ENCODE results near the gene MRPL53. TPM values are rescaled to one million over a fixed set of nuclear protein-coding genes. Genes with fewer than 3 reads are reported as not detected.
A peak's percentile ranks its signal among the peaks of the same experiment; 100 is the strongest.

Gene MRPL53
- total and polyA plus RNA-seq, 2 of the 8 experiments (the other 6 are each of a cell fraction or from before 2014, with no cell fraction given), result 36.6 to 46.3 TPM

DNA sequence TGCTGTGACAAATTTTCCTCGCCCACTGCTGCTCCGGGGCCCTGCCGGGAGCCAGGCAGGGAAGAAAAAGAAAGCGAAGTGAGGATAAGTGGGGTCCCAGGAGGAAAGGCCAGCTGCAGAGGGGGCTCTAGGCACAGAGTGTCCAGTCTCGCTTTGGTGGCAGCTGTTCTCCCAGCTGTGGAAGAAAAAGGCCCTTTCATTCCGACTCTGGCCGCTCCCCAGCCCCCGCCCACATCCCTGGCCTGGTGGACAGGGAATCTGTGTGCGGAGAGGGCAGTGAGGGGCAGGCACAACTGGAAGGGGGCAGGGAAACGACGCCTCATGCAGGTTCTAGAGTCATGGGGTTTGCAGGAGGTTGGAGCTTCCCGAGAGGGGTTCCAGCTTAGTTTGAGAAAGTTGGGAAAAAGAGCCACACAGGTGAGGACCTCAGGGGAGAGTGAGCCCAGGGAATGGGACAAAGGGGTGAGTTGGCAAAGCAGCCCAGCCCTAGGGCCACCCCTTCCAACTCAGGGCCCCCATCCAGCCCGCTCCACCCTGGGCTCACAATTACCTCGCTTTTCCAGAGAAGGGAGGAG is 32.6 kb downstream of the MRPL53 start:
- ChIA-PET CTCF (ENCODE audit: partially characterized antibody) (interaction anchor here (0.8 to 3.1 kb wide), 13 partner anchors 8 to 105 kb away, joined by 3 to 16 read pairs (median 4); partner anchors contain the start of genes CCDC142, TTC31 and WBP1), POLR2A (ENCODE audit: partially characterized antibody) (interaction anchor here (0.7 to 3.9 kb wide), 23 partner anchors 8 to 150 kb away, joined by 3 to 66 read pairs (median 5); partner anchors contain the start of genes AUP1, C2orf81, CCDC142 and HTRA2)
- Histone ChIP-seq H4K5ac (ENCODE audit: insufficient read length, low read depth, low read length) (peak overlapping the region; percentile 80), H4K8ac (ENCODE audit: extremely low read depth, insufficient read depth, low read length) (peak overlapping the region; percentile 54; the same call in 1 of the 2 replicates), H3K4me1 (replicated peaks in 1 of 4; ENCODE audit: control insufficient read depth in 3 of 4, insufficient read depth in 4 of 4, low read length in 3 of 4) (peaks cover 4 to 24% (median 17%) of the 10 kb centered on the region in 4 experiments; a peak in 6 of 7 replicates), H2AFZ (ENCODE audit: low read length) (no peak overlapping the region), H4K91ac (replicated peaks; ENCODE audit: insufficient read length, low read length) (no peak overlapping the region), H3K27ac (ENCODE audit: low read depth, low read length) (peak overlapping the region; percentile 87), H2BK15ac (ENCODE audit: low read length) (no peak overlapping the region; the same call in 1 of the 2 replicates), H3K9me3 (ENCODE audit: insufficient read depth in 2 of 2, low read depth in 1 of 2, low read length in 1 of 2) (no peaks in the 10 kb centered on the region), H3K18ac (ENCODE audit: extremely low read depth, low read length) (peak overlapping the region; percentile 68), H3K4me3 (ENCODE audit: extremely low read depth in 1 of 4, insufficient read depth in 2 of 4, low read depth in 3 of 4, low read length in 4 of 4) (peak overlapping the region; percentile 69 to 90 (median 80)), H3K79me2 (ENCODE audit: control insufficient read depth in 1 of 2, insufficient read depth in 2 of 2, low read length in 2 of 2) (peaks cover 4 to 42% of the 10 kb centered on the region in 2 experiments; a peak in 2 of 4 replicates), H3K9ac (replicated peaks in 1 of 4; ENCODE audit: extremely low read depth in 1 of 4, low read depth in 3 of 4, low read length in 3 of 4) (peak overlapping the region; percentile 1 to 77 (median 74); a peak in 6 of 7 replicates), H3K23ac (ENCODE audit: insufficient read length) (no peak overlapping the region), H2BK20ac (ENCODE audit: low read length) (no peak overlapping the region), H3K27me3 (replicated peaks in 1 of 4; ENCODE audit: control insufficient read depth in 3 of 4, extremely low read depth in 1 of 4, insufficient read depth in 3 of 4, low read length in 3 of 4) (no peaks in the 10 kb centered on the region; a peak in 2 of 7 replicates), H3K36me3 (ENCODE audit: control insufficient read depth in 2 of 4, insufficient read depth in 4 of 4, low read length in 3 of 4) (peaks cover 0 to 5% (median under 1%) of the 10 kb centered on the region in 4 experiments; a peak in 1 of 8 replicates), H2AK5ac (ENCODE audit: low read depth, low read length) (no peak overlapping the region), H2BK5ac (ENCODE audit: low read depth, low read length) (no peak overlapping the region), H3K4me2 (ENCODE audit: insufficient read depth in 1 of 2, low read depth in 2 of 2, low read length in 2 of 2) (peak overlapping the region; percentile 68 to 92), H3K56ac (replicated peaks; ENCODE audit: insufficient read length, low read depth, low read length) (peak overlapping the region; percentile 13), H4K20me1 (replicated peaks in 1 of 2; ENCODE audit: control insufficient read depth in 1 of 2, insufficient read depth in 2 of 2, low read length in 2 of 2) (peaks cover 6 to 12% of the 10 kb centered on the region in 2 experiments), H3K23me2 (ENCODE audit: low read depth, low read length) (peaks cover 6% of the 10 kb centered on the region; the same call in 1 of the 2 replicates), H3K14ac (ENCODE audit: insufficient read length) (no peak overlapping the region), H2BK12ac (ENCODE audit: low read depth, low read length) (peak overlapping the region; percentile 62; the same call in 1 of the 2 replicates), H3K4ac (replicated peaks; ENCODE audit: insufficient read length, low read depth, low read length) (no peak overlapping the region), H2BK120ac (replicated peaks; ENCODE audit: low read depth, low read length) (no peak overlapping the region), H3K79me1 (ENCODE audit: low read depth, low read length) (peaks cover 19% of the 10 kb centered on the region)
- no peak for FAIRE-seq
- 51% methylated on average over 9 of the region's 14 CpGs; no CpG with 5 or more reads in 1 of the 2 experiments for WGBS, 2 experiments (ENCODE audit: extremely low coverage in 1 of 2, insufficient coverage in 1 of 2, insufficient read length in 1 of 2, insufficient replicate concordance in 2 of 2, low coverage in 1 of 2, low lambda C conversion rate in 2 of 2, missing lambda C conversion rate in 1 of 2)
- TF ChIP-seq JUN (IDR thresholded peaks at IDR 0.05; ENCODE audit: low read depth, low read length) (no peak), SAP30 (IDR thresholded peaks at IDR 0.05; ENCODE audit: insufficient read depth, insufficient replicate concordance, low read length) (peak; percentile 77)
- DNase-seq (ENCODE audit: low read depth in 1 of 2, low spot score in 2 of 2), result no peak
